IMR-90 (cell line): ENCODE measurements around the gene POR. TPM values are rescaled to one million over a fixed set of nuclear protein-coding genes. Genes with fewer than 3 reads are reported as not detected.

ENCODE experiments used
- ATAC-seq: fragments of 200-7000 bp; cut with Tn5 transposase; 2 replicates; pipeline ENCODE4 v1.9.1; 2020; ENCODE audit warnings: low read depth, mild to moderate bottlenecking, moderate library complexity
- BruUV-seq: library from RNA; stranded (reverse); fragments of 400-500 nt; replicated peaks from 2 replicates; lab custom pipeline; 2021; lab: Mats Ljungman, UMichigan
- CTCF ChIA-PET: fragments of 300-600 bp; formaldehyde crosslinking; extraction: SDS; loops from one replicate; lab custom pipeline; 2021; ENCODE audit warnings: antibody characterized with exemption; lab: Yijun Ruan, JAX
- POLR2A ChIA-PET: fragments of 300-600 bp; sonication (Branson Sonifier 250); formaldehyde crosslinking; loops from one replicate; lab custom pipeline; 2022; ENCODE audit warnings: antibody characterized with exemption; ENCODE audit not compliant: unreplicated experiment; lab: Charles Lee
- DNase-seq: peaks from one replicate; pipeline ENCODE4 v3.0.0; 2013
- H2AFZ ChIP-seq: replicated peaks from 2 replicates; pipeline ENCODE3; 2013; ENCODE audit warnings: low read length, mild to moderate bottlenecking; ENCODE audit not compliant: poor library complexity
- H2AK5ac ChIP-seq: 2 replicates; pipeline ENCODE4 v1.6.1; 2013; ENCODE audit warnings: low read depth, low read length, inconsistent platforms
- H2AK9ac ChIP-seq: replicated peaks from 2 replicates; pipeline ENCODE3; 2013; ENCODE audit warnings: mild to moderate bottlenecking, low read depth, low read length, moderate library complexity; ENCODE audit not compliant: poor library complexity
- H2BK120ac ChIP-seq: 2 replicates; pipeline ENCODE4 v1.6.1; 2013; ENCODE audit warnings: low read depth, low read length, inconsistent platforms
- H2BK15ac ChIP-seq: 3 replicates; pipeline ENCODE4 v1.6.1; 2013; ENCODE audit warnings: low read depth, low read length, inconsistent platforms
- H2BK20ac ChIP-seq: 2 replicates; pipeline ENCODE4 v1.6.1; 2013; ENCODE audit warnings: low read depth, mild to moderate bottlenecking, inconsistent platforms, low read length, moderate library complexity
- H2BK5ac ChIP-seq: 2 replicates; pipeline ENCODE4 v1.6.1; 2013; ENCODE audit warnings: mild to moderate bottlenecking, low read depth, low read length, inconsistent platforms; ENCODE audit not compliant: poor library complexity, severe bottlenecking
- H3K14ac ChIP-seq: replicated peaks from 2 replicates; pipeline ENCODE4 v1.6.1; 2013; ENCODE audit warnings: low read depth, low read length, inconsistent platforms
- H3K18ac ChIP-seq: 2 replicates; pipeline ENCODE4 v1.6.1; 2013; ENCODE audit warnings: low read depth, low read length, control low read depth
- H3K23ac ChIP-seq: 2 replicates; pipeline ENCODE4 v1.6.1; 2013; ENCODE audit warnings: low read depth, low read length, inconsistent platforms
- H3K27ac ChIP-seq: 2 replicates; pipeline ENCODE4 v1.5.1; 2013; ENCODE audit warnings: mild to moderate bottlenecking, control low read depth, low read length; ENCODE audit not compliant: insufficient read depth
- H3K27me3 ChIP-seq: 2 replicates; pipeline ENCODE4 v1.6.1; 2013; ENCODE audit warnings: low read length; ENCODE audit not compliant: control insufficient read depth, insufficient read depth
- H3K36me3 ChIP-seq: 2 replicates; pipeline ENCODE4 v1.6.1; 2013; ENCODE audit warnings: low read length, mixed read lengths; ENCODE audit not compliant: control insufficient read depth, insufficient read depth
- H3K4ac ChIP-seq: 2 replicates; pipeline ENCODE4 v1.6.1; 2013; ENCODE audit warnings: low read depth, low read length, inconsistent platforms
- H3K4me1 ChIP-seq: 2 replicates; pipeline ENCODE4 v1.6.1; 2013; ENCODE audit warnings: low read length, mixed read lengths; ENCODE audit not compliant: control insufficient read depth, insufficient read depth
- H3K4me2 ChIP-seq: 2 replicates; pipeline ENCODE4 v1.6.1; 2013; ENCODE audit warnings: low read depth, mild to moderate bottlenecking, control low read depth, low read length, moderate library complexity
- H3K4me3 ChIP-seq: 2 replicates; pipeline ENCODE4 v1.5.1; 2013; ENCODE audit warnings: low read depth, mild to moderate bottlenecking, control low read depth, low read length, moderate library complexity; ENCODE audit not compliant: insufficient read depth
- H3K56ac ChIP-seq: 2 replicates; pipeline ENCODE4 v1.6.1; 2013; ENCODE audit warnings: low read length, inconsistent platforms; ENCODE audit not compliant: insufficient read depth; ENCODE audit errors: extremely low read depth
- H3K79me1 ChIP-seq, 2 experiments: 2 replicates each; pipeline ENCODE4 v1.6.1; 2013; ENCODE audit warnings: low read length in 2 of 2, inconsistent platforms in 1 of 2, low read depth in 1 of 2
- H3K9ac ChIP-seq: 2 replicates; pipeline ENCODE4 v1.6.1; 2013; ENCODE audit warnings: low read depth, low read length, control low read depth
- H3K9me1 ChIP-seq: 2 replicates; pipeline ENCODE4 v1.6.1; 2013; ENCODE audit warnings: low read length, inconsistent platforms; ENCODE audit not compliant: insufficient read depth
- H3K9me3 ChIP-seq: 2 replicates; pipeline ENCODE4 v1.6.1; 2013; ENCODE audit warnings: low read length; ENCODE audit not compliant: control insufficient read depth, insufficient read depth
- H4K20me1 ChIP-seq: 2 replicates; pipeline ENCODE4 v1.6.1; 2013; ENCODE audit warnings: low read length, inconsistent platforms; ENCODE audit not compliant: insufficient read depth
- H4K5ac ChIP-seq: 2 replicates; pipeline ENCODE4 v1.6.1; 2013; ENCODE audit warnings: mild to moderate bottlenecking, low read depth, low read length, control low read depth
- H4K8ac ChIP-seq, 2 experiments: 2 replicates each; pipeline ENCODE4 v1.6.1; 2013; ENCODE audit warnings: low read depth in 2 of 2, low read length in 2 of 2, control low read depth in 1 of 2, inconsistent platforms in 1 of 2
- H4K91ac ChIP-seq: 2 replicates; pipeline ENCODE4 v1.6.1; 2013; ENCODE audit warnings: low read depth, low read length, inconsistent platforms; ENCODE audit not compliant: insufficient read depth
- BHLHE40 ChIP-seq: fragments of 150-350 bp; IDR thresholded peaks from 2 replicates; pipeline ENCODE4 v1.6.1; 2016; ENCODE audit warnings: mild to moderate bottlenecking, low read depth, low read length
- CEBPB ChIP-seq: IDR thresholded peaks from 2 replicates; pipeline ENCODE4 v1.6.1; 2012; ENCODE audit warnings: low read depth, low read length, improper control_type of control experiment
- CHD1 ChIP-seq: IDR thresholded peaks from 2 replicates; pipeline ENCODE4 v1.6.1; 2012; ENCODE audit warnings: low read depth, low read length, improper control_type of control experiment
- CTCF ChIP-seq: conservative IDR thresholded peaks from 2 replicates; pipeline ENCODE4 v1.5.1; 2012; ENCODE audit warnings: mild to moderate bottlenecking, low read depth, low read length, improper control_type of control experiment
- ELK1 ChIP-seq: fragments of 150-350 bp; IDR thresholded peaks from 2 replicates; pipeline ENCODE4 v1.6.1; 2016; ENCODE audit warnings: low read depth, mild to moderate bottlenecking, low read length, moderate library complexity, borderline replicate concordance
- FOS ChIP-seq: fragments of 150-350 bp; IDR thresholded peaks from 2 replicates; pipeline ENCODE4 v1.6.1; 2016; ENCODE audit warnings: low read depth, low read length
- MAFK ChIP-seq: IDR thresholded peaks from 2 replicates; pipeline ENCODE4 v1.6.1; 2012; ENCODE audit warnings: low read depth, low read length, improper control_type of control experiment
- MAZ ChIP-seq: IDR thresholded peaks from 2 replicates; pipeline ENCODE4 v1.6.1; 2012; ENCODE audit warnings: low read depth, mild to moderate bottlenecking, low read length, improper control_type of control experiment, moderate library complexity, borderline replicate concordance
- MXI1 ChIP-seq: IDR thresholded peaks from 2 replicates; pipeline ENCODE4 v1.6.1; 2012; ENCODE audit warnings: low read depth, mild to moderate bottlenecking, low read length, moderate library complexity, borderline replicate concordance
- NFE2L2 ChIP-seq: fragments of 150-350 bp; IDR thresholded peaks from 2 replicates; pipeline ENCODE4 v1.6.1; 2016; ENCODE audit warnings: low read depth, mild to moderate bottlenecking, low read length
- POLR2A ChIP-seq: IDR thresholded peaks from 2 replicates; pipeline ENCODE4 v1.6.1; 2012; ENCODE audit warnings: mild to moderate bottlenecking, low read depth, low read length
- RAD21 ChIP-seq: IDR thresholded peaks from 2 replicates; pipeline ENCODE4 v1.6.1; 2012; ENCODE audit warnings: low read length, improper control_type of control experiment
- RCOR1 ChIP-seq: IDR thresholded peaks from 2 replicates; pipeline ENCODE4 v1.6.1; 2012; ENCODE audit warnings: mild to moderate bottlenecking, low read length, improper control_type of control experiment; ENCODE audit not compliant: insufficient replicate concordance
- RFX5 ChIP-seq: IDR thresholded peaks from 2 replicates; pipeline ENCODE4 v1.8.0; 2012; ENCODE audit warnings: low read depth, mild to moderate bottlenecking, low read length, moderate library complexity
- SMC3 ChIP-seq: fragments of 150-350 bp; IDR thresholded peaks from 2 replicates; pipeline ENCODE4 v1.6.1; 2016; ENCODE audit warnings: low read depth, mild to moderate bottlenecking, antibody characterized with exemption, low read length, moderate library complexity
- USF2 ChIP-seq: fragments of 150-350 bp; IDR thresholded peaks from 2 replicates; pipeline ENCODE4 v1.6.1; 2017; ENCODE audit warnings: mild to moderate bottlenecking, antibody characterized with exemption, low read length, low read depth
- WGBS, 2 experiments: methylation state at CpG; one replicate each; pipeline versions ENCODE4 v1.1.5 to v1.1.7; 2013; ENCODE audit warnings: missing lambda C conversion rate in 2 of 2; ENCODE audit not compliant: insufficient read length in 1 of 2; ENCODE audit errors: extremely low coverage in 2 of 2; 5-methylcytosine and 5-hydroxymethylcytosine counted together
- dilution Hi-C: fragments of 300-500 bp; cut with HindIII; formaldehyde crosslinking; loops from one replicate; pipeline ENCODE4 v1.14.3; 2018; ENCODE audit warnings: low sequenced_read_pairs; ENCODE audit not compliant: unreplicated experiment
- in situ Hi-C: fragments of 300-500 bp; cut with MboI; formaldehyde crosslinking; loops from 3 replicates; pipeline ENCODE4 v1.14.3; 2019; ENCODE audit warnings: low sequenced_read_pairs, inconsistent platforms, mixed read lengths
- intact Hi-C: fragments of 100-400 bp; cut with micrococcal nuclease; formaldehyde crosslinking; loops from 2 replicates; pipeline ENCODE4 v1.10.0; 2022
- polyA plus RNA-seq, 3 experiments: library from polyadenylated mRNA; depleted of rRNA; stranded (reverse); fragments of >200 nt; gene quantifications; 2 replicates each; pipeline ENCODE4 v1.2.3, GENCODE V29; 2012; ENCODE audit warnings: low replicate concordance in 1 of 3
- total RNA-seq: library from RNA; depleted of rRNA; stranded (reverse); fragments of >200 nt; gene quantifications from 2 replicates; pipeline ENCODE4 v1.2.3, GENCODE V29; 2012

Gene POR
- total and polyA plus RNA-seq, 2 of the 4 experiments (the other 2 are of a cell fraction) = 25.5 to 42.2 TPM

GRCh38 chr7:75979759-75980429 lies 64.9 kb downstream of the POR start:
- DNase-seq (no peak), ATAC-seq (no peak)
- WGBS, 2 experiments = 81% methylated on average over 10 of the region's 22 CpGs; no CpG with 5 or more reads in 1 of the 2 experiments
- Histone ChIP-seq H3K79me1 (no peaks in the 10 kb centered on the region), H3K36me3 (peaks cover 48% of the 10 kb centered on the region), H3K9ac (no peak overlapping the region), H3K27me3 (no peaks in the 10 kb centered on the region), H3K14ac (no peak overlapping the region), H3K56ac (no peak overlapping the region), H3K4me1 (no peaks in the 10 kb centered on the region), H4K20me1 (no peaks in the 10 kb centered on the region; the same call in 1 of the 2 replicates), H2BK20ac (no peak overlapping the region), H4K91ac (no peak overlapping the region), H4K5ac (no peak overlapping the region), H2AFZ (no peak overlapping the region), H3K18ac (no peak overlapping the region), H3K4me2 (no peak overlapping the region), H2AK5ac (no peak overlapping the region), H2BK5ac (no peak overlapping the region), H2BK120ac (no peak overlapping the region), H3K23ac (no peak overlapping the region), H2BK15ac (no peak overlapping the region), H2AK9ac (no peak overlapping the region), H3K4ac (no peak overlapping the region), H3K9me3 (no peaks in the 10 kb centered on the region), H4K8ac (no peak overlapping the region), H3K27ac (no peak overlapping the region), H3K9me1 (no peaks in the 10 kb centered on the region), H3K4me3 (no peak overlapping the region)
- in situ Hi-C loops = no loop called here
- intact Hi-C loops = no loop called here
- BruUV-seq = no TSS peak
- dilution Hi-C loops = no loop called here
- POLR2A ChIA-PET = no interaction called here
- TF ChIP-seq CEBPB (no peak), BHLHE40 (no peak), FOS (no peak), MXI1 (no peak), NFE2L2 (no peak), RFX5 (no peak), SMC3 (no peak), USF2 (no peak), CHD1 (no peak), POLR2A (no peak), MAZ (no peak), MAFK (no peak), RCOR1 (no peak), RAD21 (no peak), CTCF (no peak), ELK1 (no peak)
- CTCF ChIA-PET = no interaction called here
